Measurements from ENCODE around the gene NTF3.

DNA sequence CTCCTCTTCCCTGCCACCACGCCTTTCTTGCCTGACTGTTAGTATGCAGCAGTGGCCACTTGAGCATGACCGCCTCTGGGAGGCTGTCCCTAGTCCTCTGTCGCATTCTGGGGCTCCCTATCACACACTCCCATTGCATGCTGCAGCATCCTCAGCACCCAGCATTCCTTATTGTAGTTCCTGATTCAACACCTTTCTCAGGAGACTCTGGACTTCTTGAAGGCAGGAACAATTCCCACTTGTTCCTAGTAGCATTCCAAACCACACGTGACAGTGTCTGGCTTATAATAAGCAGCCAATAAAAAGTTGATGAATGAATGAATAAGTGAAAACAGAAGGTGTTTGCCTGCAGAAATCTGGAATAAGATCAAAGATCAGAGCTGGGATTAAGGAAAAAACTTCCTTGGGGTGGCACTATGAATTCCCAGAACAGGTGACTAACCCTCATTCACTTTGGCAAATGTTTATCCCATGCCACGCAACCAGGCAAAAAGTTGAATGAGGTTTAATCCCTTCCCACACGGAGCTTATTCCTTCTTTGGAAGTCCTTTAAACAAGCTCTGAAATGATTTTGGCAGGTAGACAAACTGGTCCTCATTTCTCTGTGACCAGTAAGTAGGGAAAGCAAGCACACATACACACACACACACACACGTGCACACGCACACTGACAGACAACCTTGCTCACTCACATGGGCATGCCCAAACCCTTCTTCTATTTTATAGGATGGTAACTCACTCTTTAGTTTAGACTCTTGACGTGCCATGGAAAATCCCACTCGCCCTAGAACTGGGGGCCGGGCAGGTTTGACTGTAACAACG, 26.5 kb downstream of the NTF3 start:
- no peak for TF ChIP-seq EZH2 (IDR thresholded peaks at IDR 0.05; ENCODE audit: low read length)
- TF ChIP-seq, protein P1, sequence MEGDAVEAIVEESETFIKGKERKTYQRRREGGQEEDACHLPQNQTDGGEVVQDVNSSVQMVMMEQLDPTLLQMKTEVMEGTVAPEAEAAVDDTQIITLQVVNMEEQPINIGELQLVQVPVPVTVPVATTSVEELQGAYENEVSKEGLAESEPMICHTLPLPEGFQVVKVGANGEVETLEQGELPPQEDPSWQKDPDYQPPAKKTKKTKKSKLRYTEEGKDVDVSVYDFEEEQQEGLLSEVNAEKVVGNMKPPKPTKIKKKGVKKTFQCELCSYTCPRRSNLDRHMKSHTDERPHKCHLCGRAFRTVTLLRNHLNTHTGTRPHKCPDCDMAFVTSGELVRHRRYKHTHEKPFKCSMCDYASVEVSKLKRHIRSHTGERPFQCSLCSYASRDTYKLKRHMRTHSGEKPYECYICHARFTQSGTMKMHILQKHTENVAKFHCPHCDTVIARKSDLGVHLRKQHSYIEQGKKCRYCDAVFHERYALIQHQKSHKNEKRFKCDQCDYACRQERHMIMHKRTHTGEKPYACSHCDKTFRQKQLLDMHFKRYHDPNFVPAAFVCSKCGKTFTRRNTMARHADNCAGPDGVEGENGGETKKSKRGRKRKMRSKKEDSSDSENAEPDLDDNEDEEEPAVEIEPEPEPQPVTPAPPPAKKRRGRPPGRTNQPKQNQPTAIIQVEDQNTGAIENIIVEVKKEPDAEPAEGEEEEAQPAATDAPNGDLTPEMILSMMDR (optimal IDR thresholded peaks at IDR 0.05 in 1 of 3, IDR thresholded peaks at IDR 0.05 in 1 of 3, conservative IDR thresholded peaks at IDR 0.05 in 1 of 3; ENCODE audit: extremely low read depth in 1 of 3, insufficient read depth in 2 of 3, low read length in 3 of 3): no peak
